MM.1S (cell line): ENCODE results near the gene SORBS2.

Experiments used
- EZH2 ChIP-seq: fragments of 300-600 bp; sonication (generic); optimal IDR thresholded peaks from 2 replicates; pipeline ENCODE3; 2017; ENCODE audit warnings: low read depth, mild to moderate bottlenecking, antibody characterized with exemption, low read length, mixed read lengths
- TF ChIP-seq, protein P1 (sequence below): fragments of 300-600 bp; sonication (generic); IDR thresholded peaks from 2 replicates; pipeline ENCODE4 v1.5.1; 2016; ENCODE audit warnings: antibody characterized with exemption, low read length, mixed read lengths

DNA sequence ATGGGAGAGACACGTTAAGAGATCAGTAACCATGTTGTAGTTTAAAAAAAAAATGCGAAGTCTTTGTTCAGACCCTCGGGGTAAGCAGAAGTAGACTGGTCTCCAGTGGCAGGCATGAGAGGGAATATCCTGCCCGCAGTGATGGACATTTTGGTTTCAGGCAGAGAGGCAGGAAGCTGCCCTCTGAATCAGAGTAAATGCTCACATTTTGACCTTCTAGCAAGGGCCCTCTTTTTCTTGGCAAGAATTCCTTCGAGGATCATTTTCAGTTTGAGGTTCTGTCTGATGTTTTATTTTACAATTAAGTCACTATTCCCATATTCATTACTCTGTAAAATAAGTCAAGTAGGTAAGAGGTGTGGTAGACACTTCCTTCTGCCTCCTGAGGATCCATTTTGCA lies 28.4 kb downstream of the SORBS2 start:
- TF ChIP-seq, protein P1, sequence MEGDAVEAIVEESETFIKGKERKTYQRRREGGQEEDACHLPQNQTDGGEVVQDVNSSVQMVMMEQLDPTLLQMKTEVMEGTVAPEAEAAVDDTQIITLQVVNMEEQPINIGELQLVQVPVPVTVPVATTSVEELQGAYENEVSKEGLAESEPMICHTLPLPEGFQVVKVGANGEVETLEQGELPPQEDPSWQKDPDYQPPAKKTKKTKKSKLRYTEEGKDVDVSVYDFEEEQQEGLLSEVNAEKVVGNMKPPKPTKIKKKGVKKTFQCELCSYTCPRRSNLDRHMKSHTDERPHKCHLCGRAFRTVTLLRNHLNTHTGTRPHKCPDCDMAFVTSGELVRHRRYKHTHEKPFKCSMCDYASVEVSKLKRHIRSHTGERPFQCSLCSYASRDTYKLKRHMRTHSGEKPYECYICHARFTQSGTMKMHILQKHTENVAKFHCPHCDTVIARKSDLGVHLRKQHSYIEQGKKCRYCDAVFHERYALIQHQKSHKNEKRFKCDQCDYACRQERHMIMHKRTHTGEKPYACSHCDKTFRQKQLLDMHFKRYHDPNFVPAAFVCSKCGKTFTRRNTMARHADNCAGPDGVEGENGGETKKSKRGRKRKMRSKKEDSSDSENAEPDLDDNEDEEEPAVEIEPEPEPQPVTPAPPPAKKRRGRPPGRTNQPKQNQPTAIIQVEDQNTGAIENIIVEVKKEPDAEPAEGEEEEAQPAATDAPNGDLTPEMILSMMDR, result no peak
- no peak for TF ChIP-seq EZH2
